CD4-positive, alpha-beta T cell (primary cell): ENCODE data around the gene EXOC6. TPM values are rescaled to one million over a fixed set of nuclear protein-coding genes. Genes with fewer than 3 reads are reported as not detected.

Experiments used
- ATAC-seq: fragments of 200-7000 bp; cut with Tn5 transposase; one replicate; pipeline ENCODE4 v1.10.0; 2022; ENCODE audit warnings: mild to moderate bottlenecking; ENCODE audit not compliant: poor library complexity
- CTCF ChIA-PET: fragments of 350-600 bp; sonication (Branson Sonifier 250); formaldehyde crosslinking; loops from one replicate; lab custom pipeline; 2021; ENCODE audit warnings: antibody characterized with exemption, inconsistent platforms; lab: Charles Lee
- POLR2A ChIA-PET: fragments of 350-600 bp; sonication (Branson Sonifier 250); formaldehyde crosslinking; loops from one replicate; lab custom pipeline; 2021; ENCODE audit warnings: antibody characterized with exemption, inconsistent platforms; lab: Charles Lee
- DNase-seq, 14 experiments: peaks; one replicate each; pipeline ENCODE4 v3.0.0-alpha.2; 2013 to 2020; ENCODE audit warnings: mixed read lengths in 2 of 14
- H3K27ac ChIP-seq, 2 donors: one replicate each; pipeline versions ENCODE4 v1.5.1 to v1.7.0; 2013; ENCODE audit warnings: low read length in 2 of 2, low read depth in 1 of 2, mild to moderate bottlenecking in 1 of 2
- H3K27me3 ChIP-seq, 2 experiments: 1 replicate in 1 of 2; 2 replicates in 1 of 2; pipeline versions ENCODE4 v1.6.1 to v1.7.0; 2013; ENCODE audit warnings: low read length in 2 of 2, control low read depth in 1 of 2, mild to moderate bottlenecking in 1 of 2, moderate library complexity in 1 of 2; ENCODE audit not compliant: insufficient read depth in 2 of 2, control insufficient read depth in 1 of 2
- H3K36me3 ChIP-seq: one replicate; pipeline ENCODE4 v1.6.1; 2013; ENCODE audit warnings: low read length, control low read depth; ENCODE audit not compliant: insufficient read depth
- H3K4me1 ChIP-seq: one replicate; pipeline ENCODE4 v1.6.1; 2013; ENCODE audit warnings: low read length, control low read depth; ENCODE audit not compliant: insufficient read depth
- H3K4me3 ChIP-seq: one replicate; pipeline ENCODE4 v1.5.1; 2013; ENCODE audit warnings: mild to moderate bottlenecking, low read length, moderate library complexity
- H3K9me3 ChIP-seq, 2 experiments: 1 replicate in 1 of 2; 2 replicates in 1 of 2; pipeline versions ENCODE4 v1.6.1 to v1.7.0; 2013; ENCODE audit warnings: low read length in 2 of 2, mild to moderate bottlenecking in 2 of 2, control low read depth in 1 of 2, moderate library complexity in 1 of 2; ENCODE audit not compliant: control insufficient read depth in 1 of 2, insufficient read depth in 1 of 2
- H3K27ac Mint-ChIP-seq: one replicate; pipeline ENCODE4 v1.8.0; 2020; ENCODE audit warnings: mixed read lengths
- H3K27me3 Mint-ChIP-seq: one replicate; pipeline ENCODE4 v1.8.0; 2021; ENCODE audit warnings: mixed read lengths
- H3K36me3 Mint-ChIP-seq: one replicate; pipeline ENCODE4 v1.8.0; 2021; ENCODE audit warnings: low read depth, mixed read lengths
- H3K4me1 Mint-ChIP-seq: one replicate; pipeline ENCODE4 v1.8.0; 2021; ENCODE audit warnings: low read depth, mixed read lengths
- H3K4me3 Mint-ChIP-seq: one replicate; pipeline ENCODE4 v1.8.0; 2020; ENCODE audit warnings: mild to moderate bottlenecking, mixed read lengths
- H3K9me3 Mint-ChIP-seq: one replicate; pipeline ENCODE4 v1.8.0; 2020; ENCODE audit warnings: mixed read lengths
- CTCF ChIP-seq: fragments of 200-600 bp; IDR thresholded peaks from one replicate; pipeline ENCODE4 v1.8.0; 2022; ENCODE audit warnings: antibody characterized with exemption, mild to moderate bottlenecking
- intact Hi-C, 2 experiments: fragments of 100-400 bp; cut with DNase I in 1 of 2; cut with micrococcal nuclease in 1 of 2; formaldehyde crosslinking; loops; one replicate each; pipeline versions ENCODE4 v1.15.1 to v1.9.0; 2023 to 2025; cut with DNase I, micrococcal nuclease
- total RNA-seq, 174 experiments: library from RNA in 2 of 174; stranded (reverse) in 2 of 174; gene quantifications; one replicate each; pipeline ENCODE4 v1.2.3 and lab custom pipeline; 2021 to 2026

Gene EXOC6
- total RNA-seq, 2 experiments from 2014 or later, result 6.6 to 7.4 TPM

GRCh38 chr10:92822964-92823363, 25.4 kb upstream of the EXOC6 start:
- H3K4me1 ChIP-seq, result peaks cover 2% of the 10 kb centered on the region
- no peaks in the 10 kb centered on the region for H3K36me3 ChIP-seq
- TF ChIP-seq CTCF, result no peak
- H3K27ac ChIP-seq, result no peak overlapping the region
- no peaks in the 10 kb centered on the region for H3K27me3 Mint-ChIP-seq
- DNase-seq (peak in 2 of 14 experiments; percentile 23 to 25), ATAC-seq (no peak)
- no peaks in the 10 kb centered on the region for H3K36me3 Mint-ChIP-seq
- intact Hi-C loops, result no loop called here
- peaks cover 0 to 3% of the 10 kb centered on the region in 2 experiments for H3K9me3 ChIP-seq
- H3K4me3 Mint-ChIP-seq, result no peak overlapping the region
- H3K9me3 Mint-ChIP-seq, result no peaks in the 10 kb centered on the region
- peaks cover 8% of the 10 kb centered on the region for H3K4me1 Mint-ChIP-seq
- CTCF ChIA-PET, result no interaction called here
- no peak overlapping the region for H3K27ac Mint-ChIP-seq
- H3K4me3 ChIP-seq, result no peak overlapping the region
- POLR2A ChIA-PET, result no interaction called here
- no peaks in the 10 kb centered on the region for H3K27me3 ChIP-seq

DNA sequence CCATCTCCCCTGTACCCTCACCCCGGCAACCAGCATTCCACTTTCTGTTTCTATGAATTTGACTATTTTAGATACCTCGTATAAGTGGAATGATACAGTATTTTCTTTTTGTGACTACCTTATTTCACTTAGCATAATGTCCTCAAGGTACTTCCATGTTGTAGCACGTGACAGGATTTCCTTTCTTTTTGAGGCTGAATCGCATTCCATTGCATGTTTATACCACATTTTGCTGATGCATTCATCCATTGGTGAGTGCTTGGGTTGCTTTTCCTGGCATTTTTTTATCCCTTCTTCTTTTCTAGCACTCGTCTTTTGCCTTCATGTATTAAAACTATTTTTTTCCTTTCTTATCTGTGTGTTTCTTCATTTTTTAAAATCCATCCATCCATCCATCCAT, 22.3 kb upstream of the EXOC6 start:
- intact Hi-C loops, result no loop called here
- Mint-ChIP-seq H3K27ac (no peak overlapping the region), H3K9me3 (no peaks in the 10 kb centered on the region), H3K36me3 (no peaks in the 10 kb centered on the region), H3K4me3 (no peak overlapping the region), H3K27me3 (no peaks in the 10 kb centered on the region), H3K4me1 (peaks cover 18% of the 10 kb centered on the region)
- no peaks in the 10 kb centered on the region for H3K36me3 ChIP-seq
- H3K4me1 ChIP-seq, result peaks cover 8% of the 10 kb centered on the region
- H3K4me3 ChIP-seq, result no peak overlapping the region
- ATAC-seq, result no peak
- ChIA-PET CTCF (no interaction called here), POLR2A (no interaction called here)
- H3K9me3 ChIP-seq, result peaks cover 0 to 3% of the 10 kb centered on the region in 2 experiments
- no peak for DNase-seq
- H3K27me3 ChIP-seq, result no peaks in the 10 kb centered on the region
- TF ChIP-seq CTCF, result no peak
- no peak overlapping the region for H3K27ac ChIP-seq

GRCh38 chr10:92826504-92826903, 21.8 kb upstream of the EXOC6 start:
- H3K27ac ChIP-seq, result no peak overlapping the region
- TF ChIP-seq CTCF, result no peak
- no peak for DNase-seq
- intact Hi-C loops, result no loop called here
- Mint-ChIP-seq H3K9me3 (no peaks in the 10 kb centered on the region), H3K36me3 (no peaks in the 10 kb centered on the region), H3K27ac (no peak overlapping the region), H3K4me1 (peaks cover 20% of the 10 kb centered on the region), H3K27me3 (no peaks in the 10 kb centered on the region), H3K4me3 (no peak overlapping the region)
- H3K4me1 ChIP-seq, result peaks cover 12% of the 10 kb centered on the region
- no peak overlapping the region for H3K4me3 ChIP-seq
- no peaks in the 10 kb centered on the region for H3K27me3 ChIP-seq
- no peaks in the 10 kb centered on the region for H3K36me3 ChIP-seq
- no peaks in the 10 kb centered on the region for H3K9me3 ChIP-seq
- POLR2A ChIA-PET, result no interaction called here
- CTCF ChIA-PET, result no interaction called here
- ATAC-seq, result no peak
